ENCODE results near the gene PTPRN2.

PTPRN2 gene

GRCh38 chr7:157549612-157550299 lies 1037.9 kb downstream of the PTPRN2 start:
- no peak for DNase-seq (ENCODE audit: low read depth)

GRCh38 chr7:157548691-157549303 lies 1038.8 kb downstream of the PTPRN2 start:
- no peak for DNase-seq (ENCODE audit: low read depth)

- DNase-seq (ENCODE audit: low read depth), result no peak
These were observed 1040.0 kb downstream of the PTPRN2 start for GRCh38 chr7:157547611-157548010.

- no peak for DNase-seq (ENCODE audit: low read depth)
These were observed 1040.5 kb downstream of the PTPRN2 start for GRCh38 chr7:157547102-157547501.

- DNase-seq (ENCODE audit: low read depth), result no peak
These were observed 1042.0 kb downstream of the PTPRN2 start for GRCh38 chr7:157545681-157546060.

- no peak for DNase-seq (ENCODE audit: low read depth)
These were observed 1042.5 kb downstream of the PTPRN2 start for GRCh38 chr7:157544980-157545680.

- no peak for DNase-seq (ENCODE audit: low read depth)
These were observed 1043.4 kb downstream of the PTPRN2 start for GRCh38 chr7:157544226-157544625.

- DNase-seq (ENCODE audit: low read depth), result no peak
These were observed 1043.8 kb downstream of the PTPRN2 start for GRCh38 chr7:157543791-157544190.

GRCh38 chr7:157543276-157543675 lies 1044.3 kb downstream of the PTPRN2 start:
- no peak for DNase-seq (ENCODE audit: low read depth)

GRCh38 chr7:157542068-157543021 lies 1045.3 kb downstream of the PTPRN2 start:
- DNase-seq (ENCODE audit: low read depth), result no peak

- no peak for DNase-seq (ENCODE audit: low read depth)
These were observed 1046.1 kb downstream of the PTPRN2 start for GRCh38 chr7:157541295-157542067.

- DNase-seq (ENCODE audit: low read depth), result no peak
These were observed 1046.9 kb downstream of the PTPRN2 start for GRCh38 chr7:157540606-157541294.

- no peak for DNase-seq (ENCODE audit: low read depth)
These were observed 1047.6 kb downstream of the PTPRN2 start for GRCh38 chr7:157540020-157540419.

- DNase-seq (ENCODE audit: low read depth), result no peak
These were observed 1048.1 kb downstream of the PTPRN2 start for GRCh38 chr7:157539521-157539920.

GRCh38 chr7:157538735-157539134 lies 1048.9 kb downstream of the PTPRN2 start:
- DNase-seq (ENCODE audit: low read depth), result no peak

- no peak for DNase-seq (ENCODE audit: low read depth)
These were observed 1049.3 kb downstream of the PTPRN2 start for GRCh38 chr7:157538321-157538720.

- no peak for DNase-seq (ENCODE audit: low read depth)
These were observed 1050.6 kb downstream of the PTPRN2 start for GRCh38 chr7:157537056-157537455.

- no peak for DNase-seq (ENCODE audit: low read depth)
These were observed 1055.6 kb downstream of the PTPRN2 start for GRCh38 chr7:157532068-157532467.

GRCh38 chr7:157529768-157530560 lies 1057.7 kb downstream of the PTPRN2 start:
- no peak for DNase-seq (ENCODE audit: low read depth)

GRCh38 chr7:157528785-157529341 lies 1058.8 kb downstream of the PTPRN2 start:
- no peak for DNase-seq (ENCODE audit: low read depth)

All from stimulated activated CD8-positive, alpha-beta memory T cell treated with anti-CD3 and anti-CD28 coated beads, Interleukin-15, amount 100 ng/mL, for 24 hours (primary cell).